ENCODE measurements around the gene CDH4.

The CDH4 gene

DNA sequence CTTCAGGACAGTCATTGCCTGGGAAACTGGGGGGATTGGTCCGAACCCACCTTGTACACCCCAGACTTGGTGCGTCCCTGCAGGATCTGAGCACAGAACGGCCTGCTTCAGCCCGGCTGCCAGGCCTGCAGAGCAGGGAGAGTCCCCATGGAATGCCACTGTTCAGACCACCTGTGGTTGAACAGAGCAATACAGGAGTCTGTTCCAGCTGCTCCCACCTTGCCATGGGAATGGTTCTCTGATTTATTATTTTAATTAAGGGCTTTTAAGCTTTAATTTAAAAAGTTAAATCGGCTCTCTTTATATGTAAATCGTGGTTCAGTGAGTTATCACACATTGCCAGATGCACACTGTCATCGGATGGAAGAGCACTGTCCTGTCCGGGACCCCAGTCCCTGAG, 310.4 kb downstream of the CDH4 start:
- DNase-seq, result no peak
- TF ChIP-seq GATA1 (IDR thresholded peaks at IDR 0.05; ENCODE audit: low read depth, low read length) (no peak), POLR2A (IDR thresholded peaks at IDR 0.05; ENCODE audit: low read length) (no peak)

DNA sequence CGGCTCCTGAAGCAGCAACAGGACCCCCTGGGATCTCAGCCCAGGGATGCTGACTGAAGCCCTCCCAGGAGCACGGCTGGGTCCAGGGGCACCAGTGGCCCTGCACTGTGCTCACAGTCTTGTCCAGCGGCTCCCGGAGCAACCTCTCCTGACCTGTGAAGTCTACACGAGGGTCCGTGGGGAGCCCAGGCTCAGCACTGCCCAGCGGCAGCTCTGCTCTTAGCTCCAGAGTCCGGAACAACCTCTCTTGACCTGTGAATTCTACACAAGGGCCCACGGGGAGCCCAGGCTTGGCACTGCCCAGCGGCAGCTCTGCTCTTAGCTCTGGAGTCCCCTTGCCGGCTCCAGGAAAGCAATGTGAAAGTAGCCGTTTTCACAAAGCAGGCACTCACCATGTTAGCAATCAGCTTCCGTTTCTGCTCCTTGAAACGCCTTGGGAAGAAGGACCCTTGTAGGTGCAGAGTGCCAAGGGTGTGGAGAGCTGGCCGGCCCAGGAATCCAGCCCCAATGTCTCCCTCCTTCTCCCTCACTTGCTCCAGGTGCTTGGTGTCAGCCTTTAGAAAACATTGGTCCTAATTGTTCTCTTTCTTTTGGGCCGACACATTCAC, 310.9 kb downstream of the CDH4 start:
- no peak for DNase-seq

DNA sequence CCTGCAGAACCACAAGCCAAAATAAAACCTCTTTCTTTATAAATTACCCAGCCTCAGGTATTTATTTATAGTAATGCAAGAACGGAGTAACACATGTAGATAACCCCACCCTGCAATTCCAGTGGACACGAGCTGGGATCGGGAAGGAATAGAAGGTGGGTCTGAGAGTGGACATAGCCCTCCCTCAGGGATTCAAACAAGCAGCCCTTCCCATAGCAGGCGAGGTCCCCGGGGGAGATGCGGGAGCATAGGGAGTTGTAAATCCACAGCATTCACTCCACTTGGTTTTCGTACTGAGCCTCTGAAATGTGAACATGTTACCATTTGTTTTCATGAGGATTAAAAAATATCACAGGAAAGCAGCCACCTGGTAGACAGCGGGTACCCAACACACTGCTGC, 312.6 kb downstream of the CDH4 start:
- DNase-seq, result no peak
- TF ChIP-seq GATA1 (IDR thresholded peaks at IDR 0.05; ENCODE audit: low read depth, low read length), result no peak

More for the DNA sequence above, 310.9 kb downstream of the CDH4 start:
- no peak for TF ChIP-seq GATA1 (IDR thresholded peaks at IDR 0.05; ENCODE audit: low read depth, low read length)

DNA sequence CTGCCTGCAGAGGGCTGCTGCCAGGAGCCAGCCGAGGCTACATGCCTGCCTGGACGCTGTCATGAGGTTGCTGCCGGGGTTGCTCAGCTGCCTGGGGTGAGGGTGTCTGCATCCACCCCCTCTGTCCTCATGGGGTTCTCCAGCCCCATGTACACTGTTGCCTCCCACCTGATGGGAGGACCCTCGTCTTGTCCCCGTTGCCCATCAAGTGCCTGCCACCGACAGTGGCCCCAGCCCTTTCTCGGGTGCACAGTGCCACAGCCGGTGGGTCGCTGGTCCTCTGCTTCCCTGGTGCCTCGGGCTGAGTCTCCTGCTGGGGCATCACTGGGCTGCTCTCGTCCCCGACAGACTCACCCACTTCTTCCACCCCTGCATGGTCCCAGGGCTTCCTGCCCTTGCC, 313.7 kb downstream of the CDH4 start:
- TF ChIP-seq GATA1 (IDR thresholded peaks at IDR 0.05; ENCODE audit: low read depth, low read length) (no peak), POLR2A (IDR thresholded peaks at IDR 0.05; ENCODE audit: low read length) (no peak)
- DNase-seq, result no peak

DNA sequence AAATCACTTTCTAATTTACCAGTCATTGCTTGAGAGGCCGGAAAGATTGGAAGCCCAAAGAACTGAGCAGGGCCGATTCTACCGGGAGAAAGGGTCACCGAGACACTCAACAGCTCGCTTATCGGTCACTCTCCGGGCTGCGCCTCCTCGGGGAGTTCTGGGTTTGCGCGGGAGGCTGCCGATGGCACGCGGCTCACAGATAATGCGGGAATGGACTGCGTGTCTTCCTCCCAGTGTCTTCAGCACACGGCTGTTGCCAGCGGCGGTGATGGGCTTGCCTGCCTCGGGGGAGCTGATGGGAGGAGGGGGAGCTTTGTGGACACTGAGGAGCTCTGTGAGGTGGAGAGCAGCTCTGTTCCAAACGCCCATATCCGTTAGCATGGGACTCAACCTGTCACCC, 314.6 kb downstream of the CDH4 start:
- TF ChIP-seq GATA1 (IDR thresholded peaks at IDR 0.05; ENCODE audit: low read depth, low read length) (no peak), POLR2A (IDR thresholded peaks at IDR 0.05; ENCODE audit: low read length) (no peak)
- DNase-seq, result no peak

DNA sequence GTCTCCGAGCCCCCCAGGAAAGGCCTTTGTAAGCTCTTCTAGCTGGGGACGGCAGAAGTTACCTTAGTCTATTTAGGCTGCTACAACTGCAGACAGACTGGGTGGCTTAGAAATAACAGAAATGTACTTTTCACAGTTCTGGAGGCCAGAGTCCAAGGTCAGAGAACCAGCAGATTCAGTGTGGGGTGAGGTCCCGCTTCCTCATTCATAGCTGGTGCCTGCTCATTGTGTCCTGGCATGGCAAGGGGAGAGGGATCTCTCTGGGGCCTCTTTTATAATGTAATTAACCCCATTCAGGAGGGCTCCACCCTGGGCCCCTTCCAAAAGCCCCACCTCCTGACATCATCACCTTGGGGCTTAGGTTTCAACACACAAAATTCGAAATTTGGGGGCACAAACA, 315.1 kb downstream of the CDH4 start:
- no peak for DNase-seq
- TF ChIP-seq POLR2A (IDR thresholded peaks at IDR 0.05; ENCODE audit: low read length), result no peak
- no peak for TF ChIP-seq GATA1 (IDR thresholded peaks at IDR 0.05; ENCODE audit: low read depth, low read length)

DNA sequence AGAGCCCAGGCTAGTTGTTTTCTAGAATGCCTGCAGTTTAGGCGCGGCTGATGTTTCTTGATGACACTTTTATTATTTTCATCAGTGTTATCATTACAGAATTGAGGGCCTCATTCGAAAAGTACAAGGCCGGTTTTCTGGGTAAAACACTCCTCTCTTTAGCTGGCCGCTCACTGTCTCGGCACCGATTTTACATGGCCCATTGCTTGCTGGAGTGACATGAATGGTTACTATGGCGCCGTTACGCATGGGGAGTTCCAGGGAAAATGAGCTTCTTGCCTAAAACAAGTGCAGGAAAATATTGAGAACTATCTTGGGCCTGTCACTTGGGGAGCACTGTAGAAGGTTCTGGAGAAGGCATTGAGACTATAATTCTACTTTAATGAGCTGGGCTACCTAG, 317.8 kb downstream of the CDH4 start:
- DNase-seq, result no peak
- no peak for TF ChIP-seq POLR2A (IDR thresholded peaks at IDR 0.05; ENCODE audit: low read length)
- TF ChIP-seq GATA1 (IDR thresholded peaks at IDR 0.05; ENCODE audit: low read depth, low read length), result no peak

DNA sequence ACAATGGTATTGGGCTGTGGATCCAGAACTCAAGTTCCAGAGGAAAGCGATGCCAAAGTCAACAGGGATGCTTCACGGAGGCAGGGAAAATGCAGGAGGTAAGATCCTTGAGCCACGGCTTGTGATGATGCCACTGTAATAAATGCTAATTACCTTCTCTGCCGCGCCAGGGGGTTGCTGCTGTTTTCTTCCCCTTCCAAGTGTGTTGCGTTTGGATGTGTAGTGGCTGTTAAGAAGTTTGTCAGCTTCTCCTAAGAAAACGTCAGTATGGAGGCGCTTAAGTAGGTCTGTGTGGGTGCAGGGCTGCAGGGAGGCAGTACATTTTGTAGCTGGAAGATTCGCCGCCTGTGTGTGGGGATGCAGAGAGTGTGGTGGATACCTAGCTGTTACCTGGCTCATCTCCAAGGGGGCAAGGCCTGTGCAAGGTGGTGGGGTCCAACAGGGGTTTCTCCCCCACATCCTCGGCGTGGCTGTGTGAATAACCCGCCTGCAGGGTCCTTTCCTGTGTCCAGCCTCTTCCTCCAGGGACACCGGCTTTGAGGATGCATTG, 318.7 kb downstream of the CDH4 start:
- TF ChIP-seq GATA1 (IDR thresholded peaks at IDR 0.05; ENCODE audit: low read depth, low read length) (no peak), POLR2A (IDR thresholded peaks at IDR 0.05; ENCODE audit: low read length) (no peak)
- DNase-seq, result no peak

DNA sequence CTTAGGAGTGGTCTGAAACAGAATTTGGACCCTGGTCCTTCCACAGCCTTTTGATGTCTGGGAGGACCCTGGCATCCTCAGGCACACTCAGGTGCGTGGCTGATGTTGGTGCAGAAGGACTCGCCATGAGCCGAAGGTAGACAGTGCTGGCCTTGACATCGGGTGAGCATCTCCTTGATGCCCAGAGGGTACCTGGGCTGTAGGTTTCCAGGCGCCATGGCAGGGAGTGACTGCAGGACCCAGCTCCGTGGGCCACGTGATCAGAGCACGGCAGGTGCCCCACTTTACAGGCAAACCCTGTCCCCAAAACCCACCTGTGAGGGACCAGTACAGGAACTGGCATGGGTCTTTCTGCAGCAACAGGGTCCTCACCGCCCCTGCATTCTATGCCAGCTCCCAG, 319.2 kb downstream of the CDH4 start:
- DNase-seq, result no peak
- TF ChIP-seq POLR2A (IDR thresholded peaks at IDR 0.05; ENCODE audit: low read length) (no peak), GATA1 (IDR thresholded peaks at IDR 0.05; ENCODE audit: low read depth, low read length) (no peak)

DNA sequence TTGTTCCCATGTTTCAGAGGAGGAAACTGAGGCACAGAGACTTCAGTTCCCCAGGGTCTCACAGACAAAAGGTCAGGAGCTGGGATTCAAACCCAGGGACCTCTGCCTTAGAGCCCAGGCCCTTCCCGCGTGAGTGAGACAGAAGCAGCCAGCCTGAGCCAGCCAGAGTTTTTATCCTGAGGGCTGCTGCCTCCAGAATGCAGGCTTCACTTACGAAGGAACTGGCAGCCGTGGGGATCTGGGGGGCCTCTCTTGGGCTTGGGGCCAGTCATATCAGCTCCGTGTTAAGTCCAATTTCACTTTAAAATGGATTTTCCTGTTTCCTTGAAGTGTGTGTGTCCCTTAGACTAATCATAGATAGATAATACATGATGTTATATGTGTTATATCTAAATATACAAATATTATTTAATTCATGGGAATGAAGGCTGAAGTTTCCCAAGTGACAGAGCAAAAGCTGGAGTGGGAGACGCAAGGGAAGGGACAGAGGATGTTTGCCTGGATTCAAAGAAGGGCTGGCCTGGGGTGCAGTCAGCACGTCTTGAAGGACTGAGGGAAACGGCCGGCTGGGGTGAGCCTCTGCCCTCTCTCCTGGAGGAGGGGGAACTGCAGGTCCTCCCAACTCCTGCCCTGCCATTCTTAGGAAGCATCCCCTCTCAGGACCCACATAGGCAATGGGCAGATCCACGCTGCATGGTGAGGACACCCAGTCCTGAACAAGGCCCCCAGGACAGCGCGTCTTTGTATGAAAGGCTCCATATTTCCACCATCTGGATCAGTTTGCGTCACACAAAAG, 320.1 kb downstream of the CDH4 start:
- DNase-seq, result no peak
- TF ChIP-seq POLR2A (IDR thresholded peaks at IDR 0.05; ENCODE audit: low read length), result no peak
- no peak for TF ChIP-seq GATA1 (IDR thresholded peaks at IDR 0.05; ENCODE audit: low read depth, low read length)

DNA sequence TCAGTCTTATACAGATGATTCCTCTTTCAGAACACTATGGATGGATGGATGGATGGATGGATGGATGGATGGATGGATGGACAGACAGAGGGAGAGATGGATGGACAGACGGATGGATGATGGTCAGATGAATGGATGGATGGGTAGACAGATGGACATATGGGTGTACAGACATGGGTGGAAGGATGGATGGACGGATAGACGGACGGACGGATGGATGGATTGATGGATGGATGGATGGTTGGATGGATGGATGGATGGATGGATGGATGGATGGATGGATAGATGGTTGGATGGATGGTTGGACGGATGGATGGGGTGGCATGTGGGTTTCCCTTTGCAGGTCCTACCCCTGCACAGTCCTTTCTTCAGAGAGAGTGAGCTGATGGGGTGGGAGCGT, 320.7 kb downstream of the CDH4 start:
- TF ChIP-seq POLR2A (IDR thresholded peaks at IDR 0.05; ENCODE audit: low read length) (no peak), GATA1 (IDR thresholded peaks at IDR 0.05; ENCODE audit: low read depth, low read length) (no peak)
- no peak for DNase-seq

DNA sequence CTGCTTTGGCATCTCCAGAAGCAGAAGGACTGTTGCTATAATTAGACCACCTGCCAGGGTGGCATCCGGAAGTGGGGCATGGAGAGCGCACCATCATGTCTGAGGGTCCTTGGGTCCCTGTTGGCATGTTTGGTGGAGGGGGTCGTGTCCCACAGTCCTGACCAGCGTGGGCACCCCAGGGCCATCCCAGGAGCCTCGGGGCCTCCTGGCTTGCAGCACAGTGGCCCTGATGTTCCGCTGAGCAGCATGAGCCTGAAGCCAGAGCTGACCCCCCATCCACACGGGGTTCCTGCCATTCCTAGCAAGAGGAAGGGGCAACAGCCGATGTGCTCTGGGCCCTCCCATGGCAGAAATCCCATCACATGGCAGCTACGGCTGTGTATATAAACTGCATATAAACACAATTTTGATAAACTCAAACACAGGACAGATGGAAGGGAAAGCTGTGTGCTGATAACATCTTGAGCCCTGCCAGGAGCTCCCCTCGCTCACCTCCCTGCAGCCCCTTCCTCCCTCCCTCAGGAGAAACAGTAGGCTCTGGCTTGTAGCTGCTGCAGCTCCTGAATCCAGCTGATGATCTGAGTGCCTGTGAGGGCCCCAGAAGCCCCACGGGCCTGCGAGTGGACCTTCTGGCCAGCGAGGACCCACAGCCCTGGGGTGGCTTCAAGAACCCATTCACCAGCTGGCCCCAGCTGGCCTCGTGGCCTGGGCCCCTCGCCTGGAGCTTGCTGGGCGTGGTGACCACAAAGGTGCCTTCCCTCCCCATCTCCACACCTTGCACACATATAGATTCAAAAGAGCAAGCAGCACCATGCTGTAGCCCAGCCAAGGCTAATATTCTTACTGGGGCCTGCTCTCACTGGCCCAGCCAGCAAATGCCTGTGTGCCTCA, 321.6 kb downstream of the CDH4 start:
- DNase-seq, result no peak
- TF ChIP-seq POLR2A (IDR thresholded peaks at IDR 0.05; ENCODE audit: low read length) (no peak), GATA1 (IDR thresholded peaks at IDR 0.05; ENCODE audit: low read depth, low read length) (no peak)

DNA sequence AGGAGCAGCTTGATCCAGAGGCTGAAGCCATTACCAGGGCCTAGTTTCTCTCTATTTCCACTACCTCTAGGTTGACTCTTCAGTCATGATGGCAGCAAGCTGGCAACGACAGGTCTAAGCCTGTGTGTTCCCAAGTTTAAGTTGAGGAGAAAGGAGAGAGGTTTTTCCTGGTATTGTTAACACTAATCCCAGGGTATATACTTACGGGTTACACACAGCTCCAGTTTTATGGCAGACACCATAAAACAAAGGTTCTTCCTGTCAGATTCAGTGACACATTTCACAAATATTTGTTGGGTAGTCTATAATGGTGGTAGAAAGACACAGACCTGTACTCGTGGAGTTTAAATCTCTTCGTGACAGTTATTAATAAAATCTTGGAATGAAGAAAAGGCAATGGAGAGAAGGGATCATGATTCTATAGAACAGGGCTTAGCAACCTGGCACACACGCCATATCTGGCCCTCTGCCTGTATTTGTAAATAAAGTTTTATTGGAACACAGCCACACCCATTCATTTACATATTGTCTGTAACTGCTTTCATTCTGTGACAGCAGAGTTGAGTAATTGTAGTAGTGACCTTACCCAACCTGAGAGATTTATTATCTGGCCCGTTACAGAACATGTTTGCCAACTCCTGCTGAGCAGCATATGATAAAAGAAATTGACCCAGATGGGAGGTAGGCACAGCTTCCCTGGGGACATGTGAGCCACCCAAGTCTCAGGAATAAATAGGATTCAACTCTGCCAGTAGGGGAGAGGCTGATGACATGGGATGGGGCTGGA, 323.3 kb downstream of the CDH4 start:
- no peak for DNase-seq
- TF ChIP-seq GATA1 (IDR thresholded peaks at IDR 0.05; ENCODE audit: low read depth, low read length), result no peak
- no peak for TF ChIP-seq POLR2A (IDR thresholded peaks at IDR 0.05; ENCODE audit: low read length)
